HuH-7.5 (cell line): ENCODE data around the gene CDC45.

Experiments
- DNase-seq: peaks from one replicate; pipeline ENCODE4 v3.0.0; 2011; ENCODE audit warnings: low spot score

The CDC45 gene

GRCh38 chr22:19448739-19449421 lies 30.8 kb upstream of the CDC45 start:
- DNase-seq, result no peak

GRCh38 chr22:19449422-19449767 lies 30.3 kb upstream of the CDC45 start:
- DNase-seq, result no peak

- no peak for DNase-seq
These were observed 29.2 kb upstream of the CDC45 start for GRCh38 chr22:19450363-19451175.

GRCh38 chr22:19451570-19451969 lies 28.1 kb upstream of the CDC45 start:
- DNase-seq, result no peak

- no peak for DNase-seq
These were observed 26.0 kb upstream of the CDC45 start for GRCh38 chr22:19453718-19454117.

GRCh38 chr22:19454156-19454555 lies 25.6 kb upstream of the CDC45 start:
- DNase-seq, result no peak

GRCh38 chr22:19455033-19455432 lies 24.7 kb upstream of the CDC45 start:
- no peak for DNase-seq

GRCh38 chr22:19455585-19456370 lies 23.9 kb upstream of the CDC45 start:
- no peak for DNase-seq

GRCh38 chr22:19456541-19456940 lies 23.2 kb upstream of the CDC45 start:
- DNase-seq, result no peak

GRCh38 chr22:19457828-19458428 lies 21.8 kb upstream of the CDC45 start:
- no peak for DNase-seq

GRCh38 chr22:19460036-19460435 lies 19.7 kb upstream of the CDC45 start:
- no peak for DNase-seq

GRCh38 chr22:19461506-19461905 lies 18.2 kb upstream of the CDC45 start:
- DNase-seq, result no peak

- no peak for DNase-seq
These were observed 16.7 kb upstream of the CDC45 start for GRCh38 chr22:19463008-19463407.

GRCh38 chr22:19463491-19464469 lies 15.9 kb upstream of the CDC45 start:
- no peak for DNase-seq

- DNase-seq, result no peak
These were observed 15.2 kb upstream of the CDC45 start for GRCh38 chr22:19464546-19464945.

GRCh38 chr22:19464975-19465374 lies 14.7 kb upstream of the CDC45 start:
- DNase-seq, result no peak

GRCh38 chr22:19466126-19466716 lies 13.5 kb upstream of the CDC45 start:
- no peak for DNase-seq

GRCh38 chr22:19466848-19467752 lies 12.6 kb upstream of the CDC45 start:
- no peak for DNase-seq

GRCh38 chr22:19467912-19468311 lies 11.8 kb upstream of the CDC45 start:
- no peak for DNase-seq

- no peak for DNase-seq
These were observed 10.3 kb upstream of the CDC45 start for GRCh38 chr22:19469421-19469820.
